ENCODE results near the gene NMT2. TPM values are rescaled to one million over a fixed set of nuclear protein-coding genes. Genes with fewer than 3 reads are reported as not detected.
A peak's percentile ranks its signal among the peaks of the same experiment; 100 is the strongest.
"Not testable (repeated sequence)": the region's sequence is repeated elsewhere in the genome, so short reads cannot be mapped to it uniquely, and the experiment has no call there.

Gene NMT2
- total RNA-seq, 1 donor from 2014 or later, result 15.2 TPM

DNA sequence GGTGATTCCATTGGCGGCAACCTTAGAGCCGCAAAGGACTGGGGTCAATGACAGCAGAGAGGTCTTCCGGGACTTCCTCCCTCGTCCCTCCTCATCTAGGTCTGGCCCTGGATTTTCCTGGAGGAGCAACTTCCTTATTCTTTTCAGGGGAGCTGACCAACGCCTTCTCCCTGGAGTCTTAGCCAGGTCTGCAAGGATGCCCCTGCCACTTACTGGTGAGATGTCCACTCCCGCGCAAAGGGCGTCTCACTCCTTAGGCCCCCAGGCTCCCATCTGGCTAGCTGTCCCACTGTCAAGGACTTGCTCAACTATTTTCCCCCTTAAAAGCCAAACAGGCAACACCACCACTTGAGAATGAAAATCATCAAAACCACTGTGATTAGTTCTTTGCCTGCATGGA is 42.0 kb upstream of the NMT2 start:
- intact Hi-C loops (cut with DNase I), result loop anchor here (5.0 kb wide), 1 partner anchor 162 kb away; the partner anchor contains the start of gene FAM171A1
- Histone ChIP-seq H3K27me3 (no peaks in the 10 kb centered on the region), H3K36me3 (peaks cover 0 to 7% of the 10 kb centered on the region in 2 donors), H3K4me3 (no peak overlapping the region), H3K4me1 (no peaks in the 10 kb centered on the region), H3K9me3 (no peaks in the 10 kb centered on the region), H3K27ac (no peak overlapping the region)
- no peak for DNase-seq (ENCODE audit: extremely low spot score in 2 of 2)
- TF ChIP-seq POLR2AphosphoS5 (IDR thresholded peaks at IDR 0.05; ENCODE audit: insufficient read depth in 1 of 2, low read depth in 1 of 2) (no peak), POLR2A (IDR thresholded peaks at IDR 0.05) (no peak)
- TF ChIP-seq, protein P1, sequence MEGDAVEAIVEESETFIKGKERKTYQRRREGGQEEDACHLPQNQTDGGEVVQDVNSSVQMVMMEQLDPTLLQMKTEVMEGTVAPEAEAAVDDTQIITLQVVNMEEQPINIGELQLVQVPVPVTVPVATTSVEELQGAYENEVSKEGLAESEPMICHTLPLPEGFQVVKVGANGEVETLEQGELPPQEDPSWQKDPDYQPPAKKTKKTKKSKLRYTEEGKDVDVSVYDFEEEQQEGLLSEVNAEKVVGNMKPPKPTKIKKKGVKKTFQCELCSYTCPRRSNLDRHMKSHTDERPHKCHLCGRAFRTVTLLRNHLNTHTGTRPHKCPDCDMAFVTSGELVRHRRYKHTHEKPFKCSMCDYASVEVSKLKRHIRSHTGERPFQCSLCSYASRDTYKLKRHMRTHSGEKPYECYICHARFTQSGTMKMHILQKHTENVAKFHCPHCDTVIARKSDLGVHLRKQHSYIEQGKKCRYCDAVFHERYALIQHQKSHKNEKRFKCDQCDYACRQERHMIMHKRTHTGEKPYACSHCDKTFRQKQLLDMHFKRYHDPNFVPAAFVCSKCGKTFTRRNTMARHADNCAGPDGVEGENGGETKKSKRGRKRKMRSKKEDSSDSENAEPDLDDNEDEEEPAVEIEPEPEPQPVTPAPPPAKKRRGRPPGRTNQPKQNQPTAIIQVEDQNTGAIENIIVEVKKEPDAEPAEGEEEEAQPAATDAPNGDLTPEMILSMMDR (IDR thresholded peaks at IDR 0.05), result no peak

DNA sequence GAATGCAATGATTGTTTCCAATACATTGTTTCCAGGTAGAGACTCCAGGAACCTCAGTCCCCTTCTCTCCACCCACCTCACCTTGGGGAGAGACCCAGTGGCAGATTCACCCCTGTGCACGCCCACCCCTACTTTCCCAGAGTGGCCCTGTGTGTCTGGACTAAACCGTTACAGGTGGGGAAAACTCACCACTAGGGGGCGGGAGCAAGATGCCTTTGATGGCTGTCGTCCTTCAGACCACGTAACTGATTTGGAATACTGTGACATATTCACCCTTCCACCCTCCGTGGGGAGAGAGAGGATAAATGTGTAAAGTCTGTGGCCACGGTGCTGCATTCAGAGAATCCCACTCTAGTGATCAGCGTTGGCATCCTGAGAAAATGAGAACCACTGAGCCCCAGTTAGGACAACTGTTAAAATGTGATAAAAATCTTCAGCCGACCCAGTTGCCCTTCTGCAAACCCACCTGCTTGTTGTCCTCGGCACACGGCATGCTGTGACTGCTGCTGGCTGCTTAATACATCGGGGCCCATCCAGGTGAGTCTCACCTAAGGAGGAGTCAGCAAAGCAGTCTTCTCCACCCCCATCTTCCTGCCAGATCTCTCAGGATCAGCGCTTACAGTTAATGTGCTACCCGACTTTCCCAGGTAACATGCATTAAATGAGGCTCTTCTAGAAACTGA is 41.5 kb upstream of the NMT2 start:
- TF ChIP-seq, protein P1 (IDR thresholded peaks at IDR 0.05), result peak; percentile 60 to 77 (median 71)
- no peak for TF ChIP-seq POLR2AphosphoS5 (IDR thresholded peaks at IDR 0.05; ENCODE audit: insufficient read depth in 1 of 2, low read depth in 1 of 2)
- H3K4me3 ChIP-seq, result no peak overlapping the region

DNA sequence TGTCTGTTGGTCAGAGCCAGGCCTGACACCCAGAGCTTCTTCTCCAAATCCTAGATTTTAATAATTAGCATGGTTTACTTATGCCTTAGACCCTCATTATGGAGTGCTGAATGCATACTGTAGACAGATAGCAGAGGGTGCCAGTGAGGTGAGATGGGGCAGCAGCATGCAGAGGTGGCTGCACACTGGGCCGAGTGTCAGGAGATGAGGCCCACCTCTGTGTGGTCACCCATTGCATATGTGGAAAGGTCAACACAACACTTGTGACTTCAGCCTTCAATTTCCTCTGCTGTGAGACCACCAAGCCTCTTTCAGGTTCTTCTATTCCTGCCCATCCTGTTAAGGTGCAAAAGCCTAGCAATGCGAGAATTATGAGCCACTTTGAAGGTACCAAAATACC is 39.7 kb upstream of the NMT2 start:
- TF ChIP-seq POLR2A (IDR thresholded peaks at IDR 0.05) (no peak), POLR2AphosphoS5 (IDR thresholded peaks at IDR 0.05; ENCODE audit: insufficient read depth in 1 of 2, low read depth in 1 of 2) (no peak)
- TF ChIP-seq, protein P1 (IDR thresholded peaks at IDR 0.05), result no peak
- intact Hi-C loops (cut with DNase I), result no loop called here
- Histone ChIP-seq H3K27me3 (no peaks in the 10 kb centered on the region), H3K4me1 (no peaks in the 10 kb centered on the region), H3K36me3 (no peaks in the 10 kb centered on the region), H3K4me3 (no peak overlapping the region), H3K27ac (no peak overlapping the region), H3K9me3 (no peaks in the 10 kb centered on the region)
- DNase-seq (ENCODE audit: extremely low spot score in 2 of 2), result no peak

More for the DNA sequence above, 41.5 kb upstream of the NMT2 start:
- Histone ChIP-seq H3K27me3 (no peaks in the 10 kb centered on the region), H3K27ac (no peak overlapping the region), H3K4me1 (no peaks in the 10 kb centered on the region), H3K9me3 (no peaks in the 10 kb centered on the region), H3K36me3 (peaks cover 0 to 7% of the 10 kb centered on the region in 2 donors)
- no peak for DNase-seq (ENCODE audit: extremely low spot score in 2 of 2)
- intact Hi-C loops (cut with DNase I), result loop anchor here (5.0 kb wide), 1 partner anchor 162 kb away; the partner anchor contains the start of gene FAM171A1

DNA sequence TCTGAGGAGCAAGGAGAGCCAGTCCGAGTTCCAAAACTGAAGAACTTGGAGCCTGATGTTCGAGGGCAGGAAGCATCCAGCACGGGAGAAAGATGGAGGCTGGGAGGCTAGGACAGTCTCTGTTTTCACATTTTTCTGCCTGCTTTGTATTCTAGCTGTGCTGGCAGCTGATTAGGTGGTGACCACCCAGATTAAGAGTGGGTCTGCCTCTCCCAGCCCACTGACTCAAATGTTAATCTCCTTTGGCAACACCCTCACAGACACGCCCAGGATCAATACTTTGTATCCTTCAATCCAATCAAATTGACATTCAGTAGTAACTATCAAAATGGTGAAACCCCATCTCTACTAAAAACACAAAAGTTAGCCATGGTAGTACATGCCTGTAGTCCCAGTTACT is 38.9 kb upstream of the NMT2 start:
- H3K4me3 ChIP-seq; H3K9me3 ChIP-seq; H3K36me3 ChIP-seq; intact Hi-C loops (cut with DNase I); DNase-seq (ENCODE audit: extremely low spot score in 2 of 2); H3K4me1 ChIP-seq; H3K27me3 ChIP-seq; H3K27ac ChIP-seq: not testable (repeated sequence)

DNA sequence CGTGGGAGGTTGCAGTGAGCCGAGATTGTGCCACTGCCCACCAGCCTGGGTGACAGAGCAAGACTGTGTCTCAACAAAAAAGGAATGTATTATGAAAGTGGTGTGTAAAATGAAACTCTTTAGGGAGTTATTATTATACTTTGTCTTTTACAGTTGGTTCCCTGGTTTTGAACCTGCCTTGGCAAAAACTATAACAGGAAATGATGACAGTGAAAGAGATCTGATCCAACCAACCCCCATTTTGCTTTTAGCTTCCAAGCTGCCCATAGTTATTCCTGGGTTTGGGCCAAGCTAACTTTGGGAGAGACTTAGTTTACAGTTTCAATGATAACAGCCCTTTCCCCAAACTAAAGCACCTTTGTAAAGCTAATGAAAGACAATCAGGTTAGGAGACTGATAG is 34.1 kb upstream of the NMT2 start:
- TF ChIP-seq, protein P1 (IDR thresholded peaks at IDR 0.05), result no peak
- no peak for TF ChIP-seq POLR2AphosphoS5 (IDR thresholded peaks at IDR 0.05; ENCODE audit: insufficient read depth in 1 of 2, low read depth in 1 of 2)
- TF ChIP-seq POLR2A (IDR thresholded peaks at IDR 0.05), result no peak
- no peak for DNase-seq (ENCODE audit: extremely low spot score in 2 of 2)
- no peaks in the 10 kb centered on the region for H3K36me3 ChIP-seq
- H3K27ac ChIP-seq, result no peak overlapping the region
- H3K9me3 ChIP-seq, result no peaks in the 10 kb centered on the region
- intact Hi-C loops (cut with DNase I), result no loop called here
- H3K27me3 ChIP-seq, result no peaks in the 10 kb centered on the region
- no peaks in the 10 kb centered on the region for H3K4me1 ChIP-seq
- no peak overlapping the region for H3K4me3 ChIP-seq

DNA sequence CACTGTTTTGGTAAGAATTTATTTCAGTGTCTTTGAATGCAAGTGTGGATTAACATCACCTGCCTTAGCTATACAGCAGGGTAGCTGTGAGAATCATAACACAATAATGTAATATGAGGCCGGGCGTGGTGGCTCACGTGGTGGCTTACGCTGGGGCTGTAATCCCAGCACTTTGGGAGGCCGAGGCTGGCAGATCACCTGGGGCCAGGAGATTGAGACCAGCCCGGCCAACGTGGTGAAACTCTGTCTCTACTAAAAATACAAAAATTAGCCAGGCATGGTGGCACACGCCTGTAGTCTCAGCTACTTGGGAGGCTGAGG is 33.8 kb upstream of the NMT2 start:
- H3K36me3 ChIP-seq; H3K27me3 ChIP-seq; H3K9me3 ChIP-seq; H3K27ac ChIP-seq; H3K4me1 ChIP-seq; H3K4me3 ChIP-seq; DNase-seq (ENCODE audit: extremely low spot score in 2 of 2); intact Hi-C loops (cut with DNase I): not testable (repeated sequence)
